Bronchial epithelial cell (primary cell): ENCODE measurements around the gene INO80. TPM values are rescaled to one million over a fixed set of nuclear protein-coding genes. Genes with fewer than 3 reads are reported as not detected.
"Not testable (repeated sequence)": the region's sequence is repeated elsewhere in the genome, so short reads cannot be mapped to it uniquely, and the experiment has no call there.

Experiments used
- DNase-seq: peaks from one replicate; pipeline ENCODE4 v3.0.0-alpha.2; 2010; ENCODE audit warnings: low read depth
- FAIRE-seq: peaks from 2 replicates; lab custom pipeline; 2011; peaks lifted over from hg19 to GRCh38; lab: Jason Lieb, UNC
- H3K27me3 ChIP-seq: 2 replicates; pipeline ENCODE4 v1.5.1; 2011; ENCODE audit warnings: low read length; ENCODE audit not compliant: control insufficient read depth, insufficient read depth
- H3K36me3 ChIP-seq: 2 replicates; pipeline ENCODE4 v1.5.1; 2011; ENCODE audit warnings: low read length; ENCODE audit not compliant: control insufficient read depth, insufficient read depth
- H3K4me3 ChIP-seq: 2 replicates; pipeline ENCODE4 v1.5.1; 2011; ENCODE audit warnings: mild to moderate bottlenecking, low read depth, low read length, control low read depth
- total RNA-seq: library from RNA; depleted of rRNA; stranded (reverse); fragments of >200 nt; gene quantifications from 2 replicates; pipeline ENCODE4 v1.2.1, GENCODE V29; 2014
- TF ChIP-seq, protein P1 (sequence below): IDR thresholded peaks from 2 replicates; pipeline ENCODE4 v1.5.1; 2011; ENCODE audit warnings: mild to moderate bottlenecking, moderate library complexity, low read length, control low read depth, inconsistent platforms; ENCODE audit not compliant: insufficient read depth, severe bottlenecking

INO80 gene
- total RNA-seq, 1 donor from 2014 or later, result 23.7 TPM

DNA sequence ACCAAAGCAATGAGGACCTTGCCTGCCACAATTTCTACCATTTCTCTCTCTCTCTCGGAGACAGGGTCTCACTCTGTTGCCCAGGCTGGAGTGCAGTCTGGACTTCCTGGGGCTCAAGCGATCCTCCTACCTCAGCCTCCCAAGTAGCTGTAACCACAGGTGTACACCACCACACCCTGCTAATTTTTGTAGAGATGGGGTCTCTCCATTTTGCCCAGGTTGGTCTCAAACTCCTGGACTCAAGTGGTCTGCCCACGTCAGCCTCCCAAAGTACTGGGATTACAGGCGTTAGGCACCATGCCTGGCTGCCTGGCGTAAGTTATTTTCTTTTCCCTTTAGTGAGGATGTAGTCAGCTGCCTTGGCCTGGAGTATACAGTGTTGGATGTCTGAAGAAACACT lies 37.7 kb upstream of the INO80 start:
- Histone ChIP-seq H3K4me3 (no peak overlapping the region), H3K27me3 (no peaks in the 10 kb centered on the region), H3K36me3 (no peaks in the 10 kb centered on the region)
- no peak for DNase-seq
- FAIRE-seq, result no peak
- TF ChIP-seq, protein P1, sequence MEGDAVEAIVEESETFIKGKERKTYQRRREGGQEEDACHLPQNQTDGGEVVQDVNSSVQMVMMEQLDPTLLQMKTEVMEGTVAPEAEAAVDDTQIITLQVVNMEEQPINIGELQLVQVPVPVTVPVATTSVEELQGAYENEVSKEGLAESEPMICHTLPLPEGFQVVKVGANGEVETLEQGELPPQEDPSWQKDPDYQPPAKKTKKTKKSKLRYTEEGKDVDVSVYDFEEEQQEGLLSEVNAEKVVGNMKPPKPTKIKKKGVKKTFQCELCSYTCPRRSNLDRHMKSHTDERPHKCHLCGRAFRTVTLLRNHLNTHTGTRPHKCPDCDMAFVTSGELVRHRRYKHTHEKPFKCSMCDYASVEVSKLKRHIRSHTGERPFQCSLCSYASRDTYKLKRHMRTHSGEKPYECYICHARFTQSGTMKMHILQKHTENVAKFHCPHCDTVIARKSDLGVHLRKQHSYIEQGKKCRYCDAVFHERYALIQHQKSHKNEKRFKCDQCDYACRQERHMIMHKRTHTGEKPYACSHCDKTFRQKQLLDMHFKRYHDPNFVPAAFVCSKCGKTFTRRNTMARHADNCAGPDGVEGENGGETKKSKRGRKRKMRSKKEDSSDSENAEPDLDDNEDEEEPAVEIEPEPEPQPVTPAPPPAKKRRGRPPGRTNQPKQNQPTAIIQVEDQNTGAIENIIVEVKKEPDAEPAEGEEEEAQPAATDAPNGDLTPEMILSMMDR, result no peak

DNA sequence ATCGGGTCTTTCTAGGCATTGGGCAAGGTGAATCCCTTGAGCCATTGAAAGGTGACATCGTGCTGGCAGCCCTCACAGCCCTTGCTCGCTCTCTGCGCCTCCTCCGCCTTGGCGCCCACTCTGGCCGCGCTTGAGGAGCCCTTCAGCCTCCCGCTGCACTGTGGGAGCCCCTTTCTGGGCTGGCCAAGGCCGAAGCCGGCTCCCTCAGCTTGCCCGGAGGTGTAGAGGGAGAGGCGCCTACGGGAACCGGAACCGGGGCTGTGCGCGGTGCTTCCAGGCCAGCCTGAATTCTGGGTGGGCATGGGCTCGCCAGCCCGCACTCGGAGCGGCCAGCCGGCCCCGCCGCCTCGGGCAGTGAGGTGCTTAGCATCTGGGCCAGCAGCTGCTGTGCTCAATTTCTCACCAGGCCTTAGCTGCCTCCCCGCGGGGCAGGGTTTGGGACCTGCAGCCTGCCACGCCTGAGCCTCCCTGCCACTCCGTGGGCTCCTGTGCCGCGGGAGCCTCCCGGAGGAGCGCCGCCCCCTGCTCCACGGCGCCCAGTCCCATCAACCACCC lies 35.4 kb upstream of the INO80 start:
- FAIRE-seq, result no peak
- TF ChIP-seq, protein P1, result no peak

DNA sequence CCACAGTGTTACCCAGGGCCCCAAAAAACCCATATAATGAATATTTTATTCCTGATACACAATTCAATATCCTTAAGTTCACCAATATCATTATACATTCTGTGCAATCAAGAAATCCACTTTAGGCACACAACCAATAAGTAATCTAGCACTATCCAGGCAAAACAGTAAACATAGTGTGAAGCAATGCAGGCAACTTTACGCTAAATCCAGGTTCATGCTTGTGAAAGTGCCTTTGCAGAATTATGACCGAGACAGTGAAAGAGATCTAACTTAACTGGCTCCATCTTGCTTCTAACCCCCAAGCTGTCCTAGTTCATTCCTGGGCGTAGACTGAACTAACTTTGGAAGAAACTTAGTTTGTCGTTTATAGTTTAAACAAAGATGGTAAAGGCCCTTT lies 34.2 kb upstream of the INO80 start:
- no peak for FAIRE-seq
- H3K4me3 ChIP-seq, result no peak overlapping the region
- TF ChIP-seq, protein P1, result no peak
- DNase-seq, result no peak
- no peaks in the 10 kb centered on the region for H3K27me3 ChIP-seq
- H3K36me3 ChIP-seq, result no peaks in the 10 kb centered on the region

More for the DNA sequence above, 35.4 kb upstream of the INO80 start:
- no peak for DNase-seq
- H3K27me3 ChIP-seq, result no peaks in the 10 kb centered on the region
- H3K4me3 ChIP-seq, result no peak overlapping the region
- H3K36me3 ChIP-seq, result no peaks in the 10 kb centered on the region

DNA sequence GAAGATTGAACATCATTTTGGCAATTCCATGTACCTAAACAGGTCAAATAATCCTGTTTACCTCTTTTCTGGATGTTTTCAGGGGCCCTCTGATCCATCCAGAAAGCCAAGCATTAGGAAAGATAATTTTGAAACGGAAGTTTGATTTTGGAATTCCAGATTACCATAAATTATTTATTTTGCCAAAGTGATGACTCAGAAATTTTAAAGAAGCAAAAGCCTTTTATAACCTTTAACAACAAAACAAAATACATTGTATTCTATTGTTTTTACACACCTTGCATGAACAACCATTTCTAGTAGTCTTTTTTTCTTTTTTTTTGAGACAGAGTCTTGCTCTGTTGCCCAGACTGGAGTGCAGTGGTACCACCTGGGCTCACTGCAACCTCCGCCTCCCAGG lies 32.0 kb upstream of the INO80 start:
- H3K27me3 ChIP-seq, result no peaks in the 10 kb centered on the region
- no peak overlapping the region for H3K4me3 ChIP-seq
- no peak for DNase-seq
- H3K36me3 ChIP-seq, result no peaks in the 10 kb centered on the region
- no peak for FAIRE-seq
- TF ChIP-seq, protein P1, result no peak

DNA sequence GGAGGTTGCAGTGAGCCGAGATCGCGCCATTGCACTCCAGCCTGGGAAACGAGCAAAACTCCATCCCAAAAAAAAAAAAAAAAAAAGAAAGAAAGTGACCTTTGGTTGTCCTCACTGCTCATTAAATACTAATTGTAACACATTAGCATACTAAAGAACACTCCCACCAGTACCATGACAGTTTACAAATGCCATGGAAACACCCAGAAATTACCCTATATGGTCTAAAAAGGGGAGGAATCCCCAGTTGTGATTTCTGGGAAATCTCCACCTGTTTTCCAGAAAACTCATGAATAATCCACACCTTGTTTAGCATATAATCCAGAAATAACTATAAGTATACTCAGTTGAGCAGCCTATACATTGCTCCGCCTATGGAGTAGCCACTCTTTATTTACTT lies 23.5 kb upstream of the INO80 start:
- no peaks in the 10 kb centered on the region for H3K36me3 ChIP-seq
- no peaks in the 10 kb centered on the region for H3K27me3 ChIP-seq
- FAIRE-seq, result no peak
- TF ChIP-seq, protein P1, result no peak
- H3K4me3 ChIP-seq, result no peak overlapping the region
- no peak for DNase-seq

DNA sequence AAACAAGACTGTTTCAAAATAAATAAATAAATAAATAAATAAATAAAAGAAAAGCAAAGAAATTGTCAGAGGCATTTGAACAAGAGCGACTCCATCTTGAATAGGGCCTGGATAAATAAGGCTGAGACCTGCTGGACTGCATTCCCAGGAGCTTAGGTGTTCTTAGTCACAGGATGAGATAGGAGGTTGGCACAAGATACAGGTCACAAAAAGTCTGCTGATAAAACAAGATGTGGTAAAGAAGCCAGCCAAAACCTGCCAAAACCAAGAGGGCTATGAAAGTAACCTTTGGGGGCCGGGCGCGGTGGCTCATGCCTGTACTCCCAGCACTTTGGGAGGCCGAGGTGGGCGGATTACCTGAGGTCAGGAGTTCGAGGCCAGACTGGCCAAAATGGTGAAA lies 23.0 kb upstream of the INO80 start:
- not testable (repeated sequence) for FAIRE-seq, H3K4me3 ChIP-seq, H3K27me3 ChIP-seq, H3K36me3 ChIP-seq
- peak; percentile 93 for DNase-seq

DNA sequence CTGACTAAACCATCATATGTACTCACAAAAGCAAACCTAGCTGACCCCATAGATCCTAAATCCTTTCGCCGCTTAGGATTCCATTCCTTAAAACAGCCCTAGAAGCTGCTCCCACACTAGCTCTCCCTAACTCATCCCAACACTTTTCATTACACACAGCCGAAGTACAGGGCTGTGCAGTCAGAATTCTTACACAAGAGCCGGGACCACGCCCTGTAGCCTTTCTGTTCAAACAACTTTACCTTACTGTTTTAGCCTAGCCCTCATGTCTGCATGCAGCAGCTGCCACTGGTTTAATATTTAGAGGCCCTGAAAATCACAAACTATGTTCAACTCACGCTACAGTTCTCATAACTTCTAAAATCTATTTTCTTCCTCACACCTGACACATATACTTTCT lies 19.5 kb upstream of the INO80 start:
- not testable (repeated sequence) for FAIRE-seq

More for the DNA sequence above, 19.5 kb upstream of the INO80 start:
- H3K36me3 ChIP-seq, H3K27me3 ChIP-seq, H3K4me3 ChIP-seq: not testable (repeated sequence)
- DNase-seq, result peak; percentile 29
